H1 (cell line): Measurements from ENCODE around the gene SLC6A12. TPM values are rescaled to one million over a fixed set of nuclear protein-coding genes. Genes with fewer than 3 reads are reported as not detected.

ENCODE experiments used
- CTCF ChIA-PET: fragments of 300-600 bp; sonication (Branson Sonifier 250); formaldehyde crosslinking; loops from one replicate; lab custom pipeline; 2021; ENCODE audit not compliant: partially characterized antibody; lab: Charles Lee
- POLR2A ChIA-PET: fragments of 300-600 bp; sonication (Branson Sonifier 250); formaldehyde crosslinking; loops from one replicate; lab custom pipeline; 2021; ENCODE audit warnings: inconsistent platforms; ENCODE audit not compliant: partially characterized antibody; lab: Charles Lee
- DNase-seq, 2 experiments: peaks; one replicate each; pipeline versions ENCODE4 v3.0.0 to v3.0.0-alpha.2; 2010 to 2022; ENCODE audit warnings: low spot score in 2 of 2, low read depth in 1 of 2, mixed read lengths in 1 of 2
- FAIRE-seq: peaks from 2 replicates; lab custom pipeline; 2011; peaks lifted over from hg19 to GRCh38; lab: Jason Lieb, UNC
- H2AFZ ChIP-seq: 2 replicates; pipeline ENCODE4 v1.8.1; 2012; ENCODE audit warnings: low read length, inconsistent platforms
- H2AK5ac ChIP-seq: 2 replicates; pipeline ENCODE4 v1.6.1; 2013; ENCODE audit warnings: low read depth, low read length
- H2BK120ac ChIP-seq: replicated peaks from 2 replicates; pipeline ENCODE3; 2013; ENCODE audit warnings: low read depth, low read length, inconsistent platforms
- H2BK12ac ChIP-seq: 2 replicates; pipeline ENCODE4 v1.6.1; 2013; ENCODE audit warnings: low read depth, low read length
- H2BK15ac ChIP-seq: 2 replicates; pipeline ENCODE4 v1.6.1; 2013; ENCODE audit warnings: low read length
- H2BK20ac ChIP-seq: 2 replicates; pipeline ENCODE4 v1.6.1; 2013; ENCODE audit warnings: low read length
- H2BK5ac ChIP-seq: 2 replicates; pipeline ENCODE4 v1.6.1; 2013; ENCODE audit warnings: low read depth, low read length
- H3K14ac ChIP-seq: 2 replicates; pipeline ENCODE4 v1.6.1; 2013; ENCODE audit warnings: inconsistent platforms; ENCODE audit not compliant: insufficient read length
- H3K18ac ChIP-seq: 2 replicates; pipeline ENCODE4 v1.6.1; 2013; ENCODE audit warnings: low read length; ENCODE audit errors: extremely low read depth
- H3K23ac ChIP-seq: 2 replicates; pipeline ENCODE4 v1.6.1; 2013; ENCODE audit warnings: inconsistent platforms; ENCODE audit not compliant: insufficient read length
- H3K23me2 ChIP-seq: 2 replicates; pipeline ENCODE4 v1.6.1; 2013; ENCODE audit warnings: low read depth, low read length
- H3K27ac ChIP-seq: 2 replicates; pipeline ENCODE4 v1.6.1; 2011; ENCODE audit warnings: low read depth, low read length, inconsistent platforms
- H3K27me3 ChIP-seq, 4 experiments: replicated peaks in 1 of 4; 1 replicate in 1 of 4; 2 replicates in 3 of 4; pipeline versions ENCODE4 v1.6.1 to v1.8.1; 2011 to 2013; ENCODE audit warnings: low read length in 3 of 4, mild to moderate bottlenecking in 3 of 4, inconsistent platforms in 2 of 4, mixed read lengths in 2 of 4, moderate library complexity in 1 of 4; ENCODE audit not compliant: control insufficient read depth in 3 of 4, insufficient read depth in 3 of 4; ENCODE audit errors: extremely low read depth in 1 of 4
- H3K36me3 ChIP-seq, 4 experiments: 2 replicates each; pipeline versions ENCODE4 v1.6.1 to v1.8.1; 2011 to 2013; ENCODE audit warnings: mild to moderate bottlenecking in 4 of 4, low read length in 3 of 4, moderate library complexity in 2 of 4, control low read depth in 1 of 4, inconsistent platforms in 1 of 4; ENCODE audit not compliant: insufficient read depth in 4 of 4, control insufficient read depth in 2 of 4
- H3K4ac ChIP-seq: replicated peaks from 2 replicates; pipeline ENCODE3; 2013; ENCODE audit warnings: low read length, low read depth, mixed read lengths, inconsistent platforms; ENCODE audit not compliant: insufficient read length
- H3K4me1 ChIP-seq, 4 experiments: replicated peaks in 1 of 4; 1 replicate in 1 of 4; 2 replicates in 3 of 4; pipeline versions ENCODE4 v1.6.1 to v1.8.1; 2011 to 2013; ENCODE audit warnings: low read length in 3 of 4, inconsistent platforms in 2 of 4, mixed read lengths in 1 of 4; ENCODE audit not compliant: insufficient read depth in 4 of 4, control insufficient read depth in 3 of 4
- H3K4me2 ChIP-seq, 2 experiments: 2 replicates each; pipeline versions ENCODE4 v1.6.1 to v1.8.1; 2011 to 2013; ENCODE audit warnings: low read depth in 2 of 2, low read length in 2 of 2, control low read depth in 1 of 2, inconsistent platforms in 1 of 2, mild to moderate bottlenecking in 1 of 2; ENCODE audit not compliant: insufficient read depth in 1 of 2
- H3K4me3 ChIP-seq, 4 experiments: fragments of 200-600, 300-600 bp in 1 of 4; sonication (generic), shearing (Covaris generic), sonication (Bioruptor Twin) in 1 of 4; 2 replicates each; pipeline versions ENCODE4 v1.5.1 to v1.8.1; 2011 to 2016; ENCODE audit warnings: low read length in 4 of 4, low read depth in 3 of 4, control low read depth in 2 of 4, inconsistent platforms in 2 of 4, mild to moderate bottlenecking in 2 of 4, mixed read lengths in 1 of 4, moderate library complexity in 1 of 4; ENCODE audit not compliant: insufficient read depth in 2 of 4; ENCODE audit errors: extremely low read depth in 1 of 4
- H3K56ac ChIP-seq: replicated peaks from 2 replicates; pipeline ENCODE3; 2013; ENCODE audit warnings: low read depth, mild to moderate bottlenecking, mixed read lengths, low read length, inconsistent platforms; ENCODE audit not compliant: insufficient read length
- H3K79me1 ChIP-seq: 2 replicates; pipeline ENCODE4 v1.6.1; 2013; ENCODE audit warnings: low read depth, low read length, control low read depth
- H3K79me2 ChIP-seq, 2 experiments: 2 replicates each; pipeline versions ENCODE4 v1.6.1 to v1.8.1; 2012 to 2013; ENCODE audit warnings: low read length in 2 of 2, mild to moderate bottlenecking in 2 of 2, inconsistent platforms in 1 of 2; ENCODE audit not compliant: insufficient read depth in 2 of 2, control insufficient read depth in 1 of 2
- H3K9ac ChIP-seq, 4 experiments: replicated peaks in 1 of 4; 1 replicate in 1 of 4; 2 replicates in 3 of 4; pipeline versions ENCODE4 v1.6.1 to v1.8.1; 2011 to 2013; ENCODE audit warnings: low read depth in 3 of 4, low read length in 3 of 4, control low read depth in 2 of 4, mild to moderate bottlenecking in 2 of 4, moderate library complexity in 2 of 4, inconsistent platforms in 1 of 4; ENCODE audit errors: extremely low read depth in 1 of 4
- H3K9me3 ChIP-seq, 2 experiments: 2 replicates each; pipeline versions ENCODE4 v1.6.1 to v1.8.1; 2012 to 2013; ENCODE audit warnings: mild to moderate bottlenecking in 2 of 2, moderate library complexity in 2 of 2, control low read depth in 1 of 2, inconsistent platforms in 1 of 2, low read depth in 1 of 2, low read length in 1 of 2, mixed read lengths in 1 of 2; ENCODE audit not compliant: insufficient read depth in 2 of 2
- H4K20me1 ChIP-seq, 2 experiments: replicated peaks in 1 of 2; 2 replicates each; pipeline versions ENCODE3 to v1.8.1; 2011 to 2013; ENCODE audit warnings: inconsistent platforms in 2 of 2, low read length in 2 of 2, mild to moderate bottlenecking in 1 of 2; ENCODE audit not compliant: insufficient read depth in 2 of 2, control insufficient read depth in 1 of 2
- H4K5ac ChIP-seq: 2 replicates; pipeline ENCODE4 v1.6.1; 2013; ENCODE audit warnings: low read length, low read depth, mixed read lengths, inconsistent platforms; ENCODE audit not compliant: insufficient read length
- H4K8ac ChIP-seq: 2 replicates; pipeline ENCODE4 v1.8.0; 2013; ENCODE audit warnings: mild to moderate bottlenecking, moderate library complexity, low read length, inconsistent platforms; ENCODE audit not compliant: insufficient read depth; ENCODE audit errors: extremely low read depth
- H4K91ac ChIP-seq: replicated peaks from 2 replicates; pipeline ENCODE3; 2013; ENCODE audit warnings: low read length, mixed read lengths, inconsistent platforms; ENCODE audit not compliant: insufficient read length
- CHD1 ChIP-seq: IDR thresholded peaks from 2 replicates; pipeline ENCODE4 v1.6.1; 2012; ENCODE audit warnings: low read depth, low read length, improper control_type of control experiment
- HDAC6 ChIP-seq: IDR thresholded peaks from one replicate; pipeline ENCODE4 v1.7.1; 2012; ENCODE audit warnings: low read depth, mild to moderate bottlenecking, inconsistent platforms, low read length, moderate library complexity
- SIN3A ChIP-seq, 2 experiments: IDR thresholded peaks in 1 of 2; conservative IDR thresholded peaks in 1 of 2; 2 replicates each; pipeline ENCODE4 v1.6.1; 2011 to 2012; ENCODE audit warnings: low read length in 2 of 2, improper control_type of control experiment in 1 of 2, low read depth in 1 of 2, mild to moderate bottlenecking in 1 of 2
- SIX5 ChIP-seq: IDR thresholded peaks from 2 replicates; pipeline ENCODE4 v1.6.1; 2011; ENCODE audit warnings: mild to moderate bottlenecking, low read depth, low read length
- YY1 ChIP-seq: IDR thresholded peaks from 2 replicates; pipeline ENCODE4 v1.6.1; 2011; ENCODE audit warnings: low read depth, mild to moderate bottlenecking, low read length
- WGBS, 2 experiments: shearing (Covaris generic) in 1 of 2; methylation state at CpG; one replicate each; pipeline versions ENCODE4 v1.1.6 to v1.1.7; 2013 to 2015; ENCODE audit warnings: low lambda C conversion rate in 2 of 2, mixed read lengths in 2 of 2, inconsistent platforms in 1 of 2, low coverage in 1 of 2, missing lambda C conversion rate in 1 of 2; ENCODE audit not compliant: insufficient replicate concordance in 2 of 2, insufficient coverage in 1 of 2, insufficient read length in 1 of 2; ENCODE audit errors: extremely low coverage in 1 of 2, missing lambda C conversion rate in 1 of 2; 5-methylcytosine and 5-hydroxymethylcytosine counted together
- polyA plus RNA-seq, 7 experiments: library from polyadenylated mRNA; depleted of rRNA in 3 of 7; stranded (reverse) in 5 of 7; unstranded in 2 of 7; fragments of >200 nt in 5 of 7; fragments of 200-250 nt in 2 of 7; gene quantifications; 1 replicate in 5 of 7; 2 replicates in 1 of 7; 4 replicates in 1 of 7; pipeline versions ENCODE4 v1.2.1 to v1.2.3, GENCODE V29; 2011 to 2013; ENCODE audit warnings: missing spikeins in 2 of 7, mixed read lengths in 2 of 7
- total RNA-seq: library from RNA; stranded (reverse); fragmentation: NEBNext Ultra II Directional; extraction: Animal tissue kit (Norgen Biotek cat#: 25700); gene quantifications from 2 replicates; pipeline ENCODE4 v1.2.1, GENCODE V29; 2021

SLC6A12 gene
- total and polyA plus RNA-seq, 2 of the 8 experiments (the other 6 are each of a cell fraction or from before 2014, with no cell fraction given) = 0.70 to 1.1 TPM

- H3K4me3 ChIP-seq = no peak overlapping the region
- no peak overlapping the region for H3K9ac ChIP-seq
- no peak overlapping the region for H2BK20ac ChIP-seq
- no peaks in the 10 kb centered on the region for H3K79me1 ChIP-seq
- H2BK15ac ChIP-seq = no peak overlapping the region
- WGBS, 2 experiments = 88% methylated on average over 18 of the region's 18 CpGs; no CpG with 5 or more reads in 1 of the 2 experiments
- H4K5ac ChIP-seq = no peak overlapping the region
- no peak overlapping the region for H2AFZ ChIP-seq
- H3K36me3 ChIP-seq = no peaks in the 10 kb centered on the region
- no peaks in the 10 kb centered on the region for H3K79me2 ChIP-seq
- H2BK5ac ChIP-seq = no peak overlapping the region
- 0 out of 2 replicates have a peak, but pooled peaks cover 1% of the 10 kb centered on the region for H3K23me2 ChIP-seq
- no peak overlapping the region for H2AK5ac ChIP-seq
- no peak overlapping the region for H3K18ac ChIP-seq
- no peak for TF ChIP-seq HDAC6
- no peak for TF ChIP-seq SIN3A (conservative IDR thresholded peaks at IDR 0.05 in 1 of 2, IDR thresholded peaks at IDR 0.05 in 1 of 2; ENCODE audit: low read depth in 1 of 2, low read length in 2 of 2)
- TF ChIP-seq YY1 = no peak
- no peak for TF ChIP-seq CHD1
- TF ChIP-seq SIX5 = no peak
- H4K20me1 ChIP-seq = no peaks in the 10 kb centered on the region
- H3K14ac ChIP-seq = no peak overlapping the region
- FAIRE-seq (no peak), DNase-seq (no peak)
- H3K4me2 ChIP-seq = no peak overlapping the region
- no peak overlapping the region for H3K23ac ChIP-seq
- H3K27me3 ChIP-seq = peaks cover 0 to 2% (median 0%) of the 10 kb centered on the region in 4 experiments; a peak in 2 of 7 replicates
- H2BK12ac ChIP-seq = no peak overlapping the region
- no peak overlapping the region for H3K4ac ChIP-seq
- no peak overlapping the region for H3K27ac ChIP-seq
- CTCF ChIA-PET = interaction anchor here (0.7 to 1.5 kb wide), 4 partner anchors 10 to 119 kb away, joined by 3 to 5 read pairs (median 4); no protein-coding TSS in a partner anchor
- H3K9me3 ChIP-seq = no peaks in the 10 kb centered on the region
- H4K91ac ChIP-seq = no peak overlapping the region
- no peak overlapping the region for H2BK120ac ChIP-seq
- POLR2A ChIA-PET = no interaction called here
- no peak overlapping the region for H4K8ac ChIP-seq
- H3K4me1 ChIP-seq = peaks cover 0 to 12% (median 10%) of the 10 kb centered on the region in 4 experiments; a peak in 6 of 7 replicates
- no peak overlapping the region for H3K56ac ChIP-seq
Measured at GRCh38 chr12:225012-225411, 11.1 kb upstream of the SLC6A12 start.
